HL-60/S4 (cell line): ENCODE measurements around the gene RASGEF1C.

Experiments used
- in situ Hi-C: fragments of 300-500 bp; cut with MboI; formaldehyde crosslinking; loops from 2 replicates; pipeline ENCODE4 v1.14.3; 2022; ENCODE audit warnings: low sequenced_read_pairs

RASGEF1C gene

DNA sequence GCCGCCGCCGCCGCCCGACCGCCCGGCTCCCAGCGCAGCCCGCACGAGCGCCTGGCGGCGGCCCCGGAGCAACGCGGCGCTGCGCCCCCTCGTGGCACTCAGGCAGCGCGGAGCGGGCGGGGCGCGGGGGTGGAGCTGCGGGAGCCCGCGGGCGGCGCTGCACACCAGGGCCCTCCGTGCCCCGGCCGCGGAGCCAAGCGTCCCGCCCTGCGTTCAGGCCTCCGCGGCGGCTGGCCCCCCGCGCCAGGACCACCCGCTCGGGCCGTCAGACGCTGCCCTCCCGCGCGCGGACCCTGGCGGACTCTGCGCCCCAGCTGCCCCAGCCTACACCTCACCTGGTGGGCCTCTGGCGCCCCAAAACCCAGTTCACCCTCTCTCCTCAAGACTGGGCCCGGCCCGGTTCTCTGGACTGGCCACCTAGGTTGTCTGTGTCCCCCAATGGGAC is at the start of gene RASGEF1C:
TSS of gene RASGEF1C (minus strand) at position 75 of the 445 bp plus-strand sequence. CDS start 71,159 bp downstream, outside the sequence.
- in situ Hi-C loops: no loop called here

GRCh38 chr5:180253036-180253824 is 44.2 kb upstream of the RASGEF1C start:
- in situ Hi-C loops: no loop called here

- in situ Hi-C loops: no loop called here
These were observed 42.9 kb upstream of the RASGEF1C start for GRCh38 chr5:180251887-180252286.

GRCh38 chr5:180251141-180251540 is 42.1 kb upstream of the RASGEF1C start:
- in situ Hi-C loops: no loop called here

DNA sequence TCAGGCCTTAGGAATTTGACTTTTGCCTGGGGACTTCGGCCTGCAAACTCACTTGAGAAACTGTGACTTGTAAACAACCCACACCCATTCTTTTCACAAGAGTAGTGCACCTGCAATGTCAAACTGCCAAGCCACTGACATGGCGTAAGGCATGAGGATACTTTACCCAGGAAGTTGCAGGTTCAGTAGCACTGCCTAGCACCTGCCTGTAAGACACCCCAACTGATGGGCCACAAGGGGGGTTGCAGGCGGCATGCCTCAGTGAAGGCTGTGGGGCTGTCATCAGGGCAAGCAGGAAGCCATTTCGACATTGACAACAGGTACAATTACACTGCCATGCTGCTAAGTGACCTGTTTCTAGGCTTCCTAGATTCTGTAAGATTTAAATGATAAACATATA is 41.3 kb upstream of the RASGEF1C start:
- in situ Hi-C loops: no loop called here

DNA sequence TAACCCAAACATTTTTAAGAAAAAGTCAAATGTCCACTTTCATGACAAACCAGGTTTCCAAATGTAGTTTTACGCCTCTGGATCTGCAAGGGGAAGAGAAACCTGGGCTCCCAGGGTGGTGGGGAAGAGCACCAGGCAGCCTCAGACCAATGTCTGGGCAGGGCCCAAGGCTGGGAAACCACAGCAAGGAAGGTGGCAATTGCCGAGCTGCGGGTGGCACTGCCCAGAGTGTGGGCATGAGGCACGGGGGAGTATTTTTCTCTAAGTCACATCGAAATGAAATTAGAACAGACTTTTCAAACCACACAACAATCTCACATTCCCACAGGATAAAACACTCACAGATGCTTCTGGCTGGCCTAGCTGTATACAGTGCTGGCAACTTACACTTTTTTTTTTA is 32.6 kb upstream of the RASGEF1C start:
- in situ Hi-C loops: no loop called here

DNA sequence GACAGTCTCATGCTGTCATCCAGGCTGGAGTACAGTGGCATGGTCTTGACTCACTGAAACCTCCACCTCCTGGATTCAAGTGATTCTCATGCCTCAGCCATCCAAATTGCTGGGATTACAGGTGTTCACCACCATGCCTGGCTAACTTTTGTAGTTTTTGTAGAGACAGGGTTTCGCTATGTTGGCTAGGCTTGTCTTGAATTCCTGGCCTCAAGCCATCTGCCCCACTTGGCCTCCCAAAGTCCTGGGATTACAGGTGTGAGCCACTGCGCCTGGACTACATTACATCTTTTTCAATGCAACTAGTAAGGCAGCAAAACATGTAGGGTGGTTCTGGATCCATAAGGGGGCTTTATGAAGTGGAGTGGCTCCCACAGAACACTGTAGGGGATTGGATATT is 29.6 kb upstream of the RASGEF1C start:
- in situ Hi-C loops: no loop called here

- in situ Hi-C loops: no loop called here
These were observed 26.8 kb upstream of the RASGEF1C start for GRCh38 chr5:180235846-180236245.

DNA sequence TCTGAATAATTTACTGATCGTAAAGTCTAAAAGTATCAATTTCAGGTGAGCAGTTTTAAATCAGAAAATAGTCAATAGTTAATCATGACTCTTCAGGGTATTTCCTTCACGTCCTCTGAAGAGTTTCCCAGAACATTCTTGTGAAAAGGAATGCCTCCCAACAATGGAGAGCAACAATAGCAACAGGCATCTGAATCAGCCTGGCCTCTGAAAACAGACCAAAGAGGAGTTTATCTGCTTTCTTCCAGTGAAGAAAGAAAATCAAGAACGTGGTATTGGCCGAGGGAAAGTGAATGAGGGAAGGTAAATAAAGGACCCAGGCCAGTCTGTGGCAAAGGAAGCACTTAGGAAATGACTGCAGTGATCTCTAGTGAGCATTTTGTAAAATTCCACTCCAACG is 26.1 kb upstream of the RASGEF1C start:
- in situ Hi-C loops: no loop called here

- in situ Hi-C loops: no loop called here
These were observed 25.3 kb upstream of the RASGEF1C start for GRCh38 chr5:180234271-180234670.

- in situ Hi-C loops: no loop called here
These were observed 24.7 kb upstream of the RASGEF1C start for GRCh38 chr5:180233729-180234128.

DNA sequence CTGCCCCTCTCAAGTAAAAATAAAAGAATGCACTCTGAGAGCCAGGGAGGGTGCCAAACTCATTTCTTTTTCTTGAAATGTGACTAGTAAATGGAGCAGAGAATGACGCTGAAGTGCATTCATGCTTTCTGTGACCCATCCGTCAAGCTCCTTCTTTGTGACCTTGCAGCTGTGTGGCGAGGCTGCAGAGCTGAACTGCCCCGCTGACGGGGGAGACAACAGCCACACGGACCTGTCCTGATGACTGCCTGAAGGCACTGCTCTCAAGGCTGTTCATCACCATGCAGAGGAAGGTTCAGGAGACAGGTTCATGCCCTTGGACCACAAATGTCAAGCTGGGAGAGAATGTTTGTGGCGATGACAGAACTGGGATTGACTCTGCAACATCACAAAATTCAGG is 21.0 kb upstream of the RASGEF1C start:
- in situ Hi-C loops: no loop called here

- in situ Hi-C loops: no loop called here
These were observed 13.0 kb upstream of the RASGEF1C start for GRCh38 chr5:180222056-180222455.

DNA sequence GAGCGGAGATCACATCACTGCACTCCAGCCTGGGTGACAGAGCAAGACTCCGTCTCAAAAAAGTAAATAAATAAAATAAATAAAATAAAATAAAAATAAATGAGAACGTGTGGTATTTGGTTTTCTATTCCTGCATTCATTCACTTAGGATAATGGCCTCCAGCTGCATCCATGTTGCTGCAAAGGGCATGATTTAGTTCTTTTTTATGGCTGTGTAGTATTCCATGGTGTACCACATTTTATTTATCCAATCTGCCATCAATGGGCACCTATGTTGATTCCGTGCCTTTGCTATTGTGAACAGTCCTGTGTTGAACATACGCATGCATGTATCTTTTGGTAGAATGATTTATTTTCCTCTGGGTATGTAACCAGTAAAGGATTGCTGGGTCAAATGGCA is 8.8 kb upstream of the RASGEF1C start:
- in situ Hi-C loops: no loop called here

DNA sequence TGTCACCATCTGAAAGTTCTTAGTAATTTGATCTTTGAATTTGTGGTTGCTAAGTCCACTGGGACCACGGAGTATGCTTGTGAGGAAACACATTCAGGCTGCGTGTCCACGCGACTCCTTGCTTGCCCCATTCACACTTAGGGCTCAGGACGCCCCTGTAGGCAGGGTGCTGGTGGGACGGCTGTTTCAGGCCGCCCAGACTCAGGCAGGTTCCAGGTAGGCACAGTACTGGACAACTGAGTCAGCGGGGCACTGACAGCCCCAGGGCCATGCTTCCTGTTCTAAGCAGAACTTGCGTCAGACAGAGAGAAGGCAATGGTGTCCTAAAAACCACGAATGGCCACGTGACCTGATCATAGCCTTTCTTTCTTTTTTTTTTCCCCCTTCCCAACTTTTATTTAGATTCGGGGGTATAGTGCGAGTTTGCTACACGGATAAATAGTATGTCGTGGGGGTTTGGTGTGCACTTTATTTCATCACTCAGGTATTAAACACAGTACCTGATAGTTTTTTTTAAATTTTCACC is 7.7 kb upstream of the RASGEF1C start:
- in situ Hi-C loops: no loop called here

GRCh38 chr5:180215783-180216630 is 7.0 kb upstream of the RASGEF1C start:
- in situ Hi-C loops: no loop called here

DNA sequence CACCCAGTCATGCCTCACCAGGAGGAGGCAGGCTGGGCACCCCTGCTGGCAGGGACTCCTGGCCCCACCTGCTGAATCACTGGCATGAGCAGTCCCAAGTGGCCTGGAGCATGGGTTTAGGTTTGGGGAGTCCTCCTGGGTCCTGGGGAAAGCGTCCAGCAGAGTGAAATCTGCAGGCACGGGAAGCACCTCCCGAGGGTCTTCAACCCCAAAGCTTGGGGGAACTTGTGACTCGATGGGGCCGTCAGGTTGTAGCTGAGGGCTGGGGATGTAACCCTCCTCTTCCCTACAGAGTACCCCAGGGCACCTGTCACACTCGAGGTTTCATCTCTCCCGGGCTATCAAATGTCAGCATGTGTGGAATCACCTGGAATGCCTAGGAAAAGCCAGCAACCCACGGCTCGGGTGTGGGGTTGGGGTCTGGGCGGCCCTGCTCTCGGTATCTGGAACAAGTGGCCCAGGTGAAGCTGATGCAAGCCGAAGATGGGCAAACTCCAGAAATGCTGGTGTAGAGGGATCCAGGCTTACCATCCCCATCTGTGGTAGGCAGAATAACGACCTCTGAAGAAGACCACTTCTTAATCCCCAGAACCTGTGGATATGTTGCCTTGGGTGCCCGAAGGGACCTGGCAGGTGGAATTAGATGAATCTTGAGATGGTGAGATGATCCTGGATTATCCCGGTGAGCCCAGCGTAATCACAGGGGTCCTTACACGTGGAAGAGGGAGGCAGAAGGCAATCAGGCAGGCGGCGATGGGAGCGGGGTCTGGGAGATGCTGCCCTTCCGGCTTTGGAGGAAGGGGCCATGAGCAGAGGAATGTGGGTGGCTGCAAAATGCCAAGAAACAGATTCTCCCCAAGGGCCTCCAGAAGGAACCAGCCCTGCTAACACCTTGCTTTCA is 6.1 kb upstream of the RASGEF1C start:
- in situ Hi-C loops: no loop called here

DNA sequence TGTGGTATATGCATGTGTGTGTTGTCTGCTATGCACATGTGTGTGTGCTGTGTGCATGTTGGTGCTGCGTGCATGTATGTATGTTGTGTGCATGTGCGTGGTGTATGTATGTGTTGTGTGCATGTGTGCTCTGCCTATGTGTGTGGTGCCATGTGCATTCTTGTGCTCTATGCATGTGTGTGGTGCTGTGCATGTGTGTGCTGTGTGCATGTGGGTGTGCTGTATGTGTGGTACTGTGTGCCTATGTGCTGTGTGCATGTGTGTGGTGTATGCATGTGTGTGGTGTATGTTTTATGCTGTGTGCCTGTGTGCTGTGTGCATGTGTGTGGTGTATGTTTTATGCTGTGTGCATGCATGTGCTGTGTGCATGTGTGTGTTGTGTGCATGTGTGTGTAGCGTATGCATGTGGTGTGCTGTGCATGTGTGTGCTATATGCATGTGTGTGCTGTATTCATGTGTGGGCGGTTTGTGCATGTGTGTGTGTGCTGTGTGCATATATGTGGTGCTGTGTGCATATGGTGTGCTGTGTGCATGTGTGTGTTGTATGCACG is 4.7 kb upstream of the RASGEF1C start:
- in situ Hi-C loops: no loop called here

DNA sequence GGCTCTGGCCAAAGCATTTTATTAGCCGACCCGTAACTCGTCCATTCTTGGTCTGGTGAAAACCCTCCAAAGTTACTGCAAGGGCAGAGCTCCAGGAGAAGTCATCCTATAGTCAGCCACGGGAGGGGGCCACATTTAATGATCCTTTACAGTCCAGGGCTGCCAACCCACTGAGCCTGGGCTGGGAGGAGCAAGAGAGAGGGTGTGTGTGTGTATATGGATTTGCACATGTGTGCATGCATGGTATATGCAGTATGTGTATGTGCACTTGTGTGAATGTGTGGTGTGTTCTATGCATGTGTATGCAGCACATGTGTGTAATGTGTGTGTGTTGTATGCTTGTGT is 4.2 kb upstream of the RASGEF1C start:
- in situ Hi-C loops: no loop called here
